Spleen (tissue), 7 donors: Measurements from ENCODE around the gene SULT6B1.

ENCODE experiments used
- POLR2A ChIP-seq, 3 donors: fragments of 450-650 bp; IDR thresholded peaks; one replicate each; pipeline ENCODE4 v1.5.1; 2017; ENCODE audit warnings: antibody characterized with exemption in 3 of 3, mild to moderate bottlenecking in 1 of 3
- POLR2AphosphoS5 ChIP-seq, 3 donors: sonication (generic); formaldehyde crosslinking; IDR thresholded peaks; one replicate each; pipeline ENCODE4 v1.5.1; 2017; ENCODE audit warnings: antibody characterized with exemption in 3 of 3
- TF ChIP-seq, protein P1 (sequence below), 11 experiments: fragments of 200-600 bp in 7 of 11; fragments of 450-650 bp in 4 of 11; sonication (generic) in 4 of 11; IDR thresholded peaks in 8 of 11; conservative IDR thresholded peaks in 3 of 11; 1 replicate in 7 of 11; 2 replicates in 4 of 11; pipeline versions ENCODE4 v1.4.0 to v1.8.0; 2016 to 2021; ENCODE audit warnings: antibody characterized with exemption in 11 of 11, inconsistent platforms in 4 of 11, mild to moderate bottlenecking in 1 of 11
- donor health status: DM: no; HTN: no; CAD: no; lungs with moderate emphysema.
- donor health status: DM: no; HTN: no; CAD: no.
- donor health status: DM: no; HTN: no; CAD: no.

DNA sequence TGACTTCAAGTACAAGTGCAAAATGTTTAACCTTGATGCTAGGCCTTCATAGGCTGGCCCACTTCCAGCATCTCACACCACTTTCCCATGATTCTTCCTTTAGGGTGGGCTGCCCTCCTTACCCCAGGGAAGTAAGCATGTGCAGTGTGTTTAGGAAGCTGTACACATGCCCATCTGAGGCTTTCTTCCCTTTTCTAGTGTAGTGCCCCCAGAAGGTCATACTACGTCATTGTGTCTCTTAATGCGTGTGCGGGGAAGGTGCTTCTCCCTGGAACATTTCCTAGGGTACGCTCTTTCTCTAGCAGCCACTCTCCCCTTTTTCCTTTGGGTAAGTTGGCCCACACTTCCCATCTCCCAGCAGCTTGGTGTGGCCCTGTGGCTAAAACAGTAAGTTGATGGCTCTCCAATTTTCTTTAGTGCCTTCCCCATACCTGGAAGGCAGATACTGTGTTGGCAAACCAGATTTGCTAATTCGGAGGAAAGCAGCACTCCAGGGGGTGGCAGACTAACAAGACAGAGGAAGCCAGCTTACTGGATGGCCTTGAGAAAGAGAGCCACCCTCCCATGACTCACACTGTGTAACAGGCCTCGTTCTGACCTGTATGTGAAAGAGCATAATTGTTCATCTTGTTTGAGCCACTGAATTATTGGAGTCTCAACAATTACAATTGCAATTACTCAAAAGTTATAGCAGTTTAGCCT is 1.1 kb upstream of the SULT6B1 start:
- TF ChIP-seq, protein P1, sequence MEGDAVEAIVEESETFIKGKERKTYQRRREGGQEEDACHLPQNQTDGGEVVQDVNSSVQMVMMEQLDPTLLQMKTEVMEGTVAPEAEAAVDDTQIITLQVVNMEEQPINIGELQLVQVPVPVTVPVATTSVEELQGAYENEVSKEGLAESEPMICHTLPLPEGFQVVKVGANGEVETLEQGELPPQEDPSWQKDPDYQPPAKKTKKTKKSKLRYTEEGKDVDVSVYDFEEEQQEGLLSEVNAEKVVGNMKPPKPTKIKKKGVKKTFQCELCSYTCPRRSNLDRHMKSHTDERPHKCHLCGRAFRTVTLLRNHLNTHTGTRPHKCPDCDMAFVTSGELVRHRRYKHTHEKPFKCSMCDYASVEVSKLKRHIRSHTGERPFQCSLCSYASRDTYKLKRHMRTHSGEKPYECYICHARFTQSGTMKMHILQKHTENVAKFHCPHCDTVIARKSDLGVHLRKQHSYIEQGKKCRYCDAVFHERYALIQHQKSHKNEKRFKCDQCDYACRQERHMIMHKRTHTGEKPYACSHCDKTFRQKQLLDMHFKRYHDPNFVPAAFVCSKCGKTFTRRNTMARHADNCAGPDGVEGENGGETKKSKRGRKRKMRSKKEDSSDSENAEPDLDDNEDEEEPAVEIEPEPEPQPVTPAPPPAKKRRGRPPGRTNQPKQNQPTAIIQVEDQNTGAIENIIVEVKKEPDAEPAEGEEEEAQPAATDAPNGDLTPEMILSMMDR (IDR thresholded peaks at IDR 0.05 in 8 of 11, conservative IDR thresholded peaks at IDR 0.05 in 3 of 11) = no peak
- TF ChIP-seq POLR2A (IDR thresholded peaks at IDR 0.05) (no peak), POLR2AphosphoS5 (IDR thresholded peaks at IDR 0.05) (peak in 1 of 3 donors; percentile 56)
